Left lung (tissue), 10 donors: ENCODE results near the gene TSC22D1. TPM values are rescaled to one million over a fixed set of nuclear protein-coding genes. Genes with fewer than 3 reads are reported as not detected.

Experiments
- ATAC-seq: fragments of 200-7000 bp; cut with Tn5 transposase; one replicate; pipeline ENCODE4 v1.9.1; 2020; ENCODE audit warnings: moderate library complexity
- DNase-seq, 4 donors: peaks; one replicate each; pipeline ENCODE4 v3.0.0-alpha.2; 2013 to 2020
- H3K27ac ChIP-seq, 2 donors: fragments of 200-600 bp; sonication (generic) in 1 of 2; one replicate each; pipeline versions ENCODE4 v1.5.0 to v1.8.0; 2020 to 2021
- H3K27me3 ChIP-seq, 2 donors: fragments of 200-600 bp; sonication (generic) in 1 of 2; one replicate each; pipeline versions ENCODE4 v1.5.0 to v1.8.0; 2020 to 2021
- H3K36me3 ChIP-seq, 2 donors: fragments of 200-600 bp; sonication (generic) in 1 of 2; one replicate each; pipeline versions ENCODE4 v1.5.0 to v1.8.0; 2020 to 2021
- H3K4me1 ChIP-seq, 2 donors: fragments of 200-600 bp; one replicate each; pipeline ENCODE4 v1.8.0; 2021
- H3K4me3 ChIP-seq, 2 donors: fragments of 200-600 bp; sonication (generic) in 1 of 2; one replicate each; pipeline versions ENCODE4 v1.5.0 to v1.8.0; 2020 to 2021; ENCODE audit warnings: mild to moderate bottlenecking in 1 of 2
- H3K9me3 ChIP-seq, 2 donors: fragments of 200-600 bp; sonication (generic) in 1 of 2; one replicate each; pipeline versions ENCODE4 v1.5.0 to v1.8.0; 2020 to 2021
- CTCF ChIP-seq, 2 donors: fragments of 200-600 bp; sonication (generic) in 1 of 2; IDR thresholded peaks; one replicate each; pipeline versions ENCODE4 v1.5.0 to v1.8.0; 2021; ENCODE audit warnings: antibody characterized with exemption in 2 of 2
- intact Hi-C, 2 donors: fragments of 100-400 bp; cut with DNase I; formaldehyde crosslinking; loops; one replicate each; pipeline versions ENCODE4 v1.11.2 to v1.14.2; 2022
- polyA plus RNA-seq, 6 donors: library from polyadenylated mRNA; unstranded; fragments of 120-200 nt; gene quantifications; one replicate each; pipeline ENCODE4 v1.2.1, GENCODE V29; 2013; ENCODE audit not compliant: insufficient read length in 6 of 6
- total RNA-seq, 2 donors: library from RNA; stranded (reverse); fragmentation: NEBNext Ultra II Directional; extraction: Animal tissue kit (Norgen Biotek cat#: 25700); gene quantifications; one replicate each; pipeline ENCODE4 v1.2.1, GENCODE V29; 2021
- donor health status: DM: no; HTN: yes; CAD: no.
- donor health status: DM: no; HTN: no; CAD: no.

The TSC22D1 gene
- total and polyA plus RNA-seq, 8 donors, result 95.4 to 192 (median 182) TPM

GRCh38 chr13:44423824-44424223 lies 152.3 kb downstream of the TSC22D1 start:
- H3K27ac ChIP-seq, result no peak overlapping the region
- no peaks in the 10 kb centered on the region for H3K9me3 ChIP-seq
- no peak for ATAC-seq
- no peaks in the 10 kb centered on the region for H3K36me3 ChIP-seq
- no peak for DNase-seq
- H3K27me3 ChIP-seq, result no peaks in the 10 kb centered on the region
- TF ChIP-seq CTCF (IDR thresholded peaks at IDR 0.05), result no peak
- H3K4me1 ChIP-seq, result no peaks in the 10 kb centered on the region
- intact Hi-C loops, result no loop called here
- no peak overlapping the region for H3K4me3 ChIP-seq

GRCh38 chr13:44422755-44423643 lies 153.1 kb downstream of the TSC22D1 start:
- H3K4me1 ChIP-seq, result no peaks in the 10 kb centered on the region
- ATAC-seq (no peak), DNase-seq (no peak)
- no peaks in the 10 kb centered on the region for H3K36me3 ChIP-seq
- no peaks in the 10 kb centered on the region for H3K27me3 ChIP-seq
- H3K27ac ChIP-seq, result no peak overlapping the region
- no peaks in the 10 kb centered on the region for H3K9me3 ChIP-seq
- TF ChIP-seq CTCF (IDR thresholded peaks at IDR 0.05), result no peak
- intact Hi-C loops, result no loop called here
- H3K4me3 ChIP-seq, result no peak overlapping the region

GRCh38 chr13:44421853-44422525 lies 154.1 kb downstream of the TSC22D1 start:
- H3K36me3 ChIP-seq, result no peaks in the 10 kb centered on the region
- DNase-seq (no peak), ATAC-seq (no peak)
- no peak overlapping the region for H3K4me3 ChIP-seq
- H3K27ac ChIP-seq, result no peak overlapping the region
- no peaks in the 10 kb centered on the region for H3K27me3 ChIP-seq
- TF ChIP-seq CTCF (IDR thresholded peaks at IDR 0.05), result no peak
- no peaks in the 10 kb centered on the region for H3K9me3 ChIP-seq
- H3K4me1 ChIP-seq, result no peaks in the 10 kb centered on the region
- intact Hi-C loops, result no loop called here

GRCh38 chr13:44420376-44421220 lies 155.5 kb downstream of the TSC22D1 start:
- no peak for TF ChIP-seq CTCF (IDR thresholded peaks at IDR 0.05)
- H3K27me3 ChIP-seq, result no peaks in the 10 kb centered on the region
- DNase-seq (no peak), ATAC-seq (no peak)
- no peaks in the 10 kb centered on the region for H3K4me1 ChIP-seq
- intact Hi-C loops, result no loop called here
- H3K9me3 ChIP-seq, result no peaks in the 10 kb centered on the region
- no peaks in the 10 kb centered on the region for H3K36me3 ChIP-seq
- no peak overlapping the region for H3K4me3 ChIP-seq
- H3K27ac ChIP-seq, result no peak overlapping the region
